ENCODE measurements around the gene WDR62. TPM values are rescaled to one million over a fixed set of nuclear protein-coding genes. Genes with fewer than 3 reads are reported as not detected.

The WDR62 gene
- total RNA-seq, 2 donors from 2014 or later = 23.5 to 34.4 TPM

DNA sequence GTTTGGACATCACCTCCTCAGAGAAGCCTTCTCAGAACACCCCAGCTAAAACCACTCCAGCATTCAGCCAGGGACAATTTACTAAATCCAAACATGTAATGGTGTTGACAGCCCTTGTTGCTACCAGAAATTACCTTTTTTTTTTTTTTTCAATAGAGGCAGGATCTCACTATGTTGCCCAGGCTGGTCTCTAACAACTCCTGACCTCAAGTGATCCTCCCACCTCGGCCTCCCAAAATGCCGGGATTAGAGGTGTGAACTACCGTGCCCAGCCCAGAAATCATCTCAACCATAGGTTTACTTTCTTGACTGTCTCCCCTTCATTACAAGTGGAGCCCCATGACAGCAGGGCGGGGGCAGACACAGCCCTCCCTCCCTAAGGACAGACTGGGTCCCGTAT, 31.3 kb upstream of the WDR62 start:
- no peak for DNase-seq
- no peaks in the 10 kb centered on the region for H3K9me3 ChIP-seq (ENCODE audit: control insufficient read depth, low read length)
- no peaks in the 10 kb centered on the region for H3K4me1 ChIP-seq (ENCODE audit: control insufficient read depth, insufficient read depth, low read length)
- H3K4me1 Mint-ChIP-seq = no peaks in the 10 kb centered on the region
- no peak overlapping the region for H3K27ac Mint-ChIP-seq
- peaks cover 26% of the 10 kb centered on the region for H3K36me3 Mint-ChIP-seq (ENCODE audit: low read depth)
- no peak overlapping the region for H3K4me3 ChIP-seq (ENCODE audit: low read length)
- no peaks in the 10 kb centered on the region for H3K9me3 Mint-ChIP-seq
- H3K36me3 ChIP-seq (ENCODE audit: control insufficient read depth, insufficient read depth, low read length) = no peaks in the 10 kb centered on the region
- H3K27ac ChIP-seq (ENCODE audit: low read depth, low read length) = no peak overlapping the region
- WGBS, 2 experiments (ENCODE audit: insufficient coverage in 1 of 2, insufficient read length in 1 of 2) = 89 to 93% methylated on average over 4 to 5 of the region's 5 CpGs
- no peaks in the 10 kb centered on the region for H3K27me3 Mint-ChIP-seq (ENCODE audit: insufficient read depth)
- no peak overlapping the region for H3K4me3 Mint-ChIP-seq
- H3K9ac ChIP-seq (ENCODE audit: extremely low read depth, low read length, poor library complexity, severe bottlenecking) = no peak overlapping the region
- TF ChIP-seq, protein P1, sequence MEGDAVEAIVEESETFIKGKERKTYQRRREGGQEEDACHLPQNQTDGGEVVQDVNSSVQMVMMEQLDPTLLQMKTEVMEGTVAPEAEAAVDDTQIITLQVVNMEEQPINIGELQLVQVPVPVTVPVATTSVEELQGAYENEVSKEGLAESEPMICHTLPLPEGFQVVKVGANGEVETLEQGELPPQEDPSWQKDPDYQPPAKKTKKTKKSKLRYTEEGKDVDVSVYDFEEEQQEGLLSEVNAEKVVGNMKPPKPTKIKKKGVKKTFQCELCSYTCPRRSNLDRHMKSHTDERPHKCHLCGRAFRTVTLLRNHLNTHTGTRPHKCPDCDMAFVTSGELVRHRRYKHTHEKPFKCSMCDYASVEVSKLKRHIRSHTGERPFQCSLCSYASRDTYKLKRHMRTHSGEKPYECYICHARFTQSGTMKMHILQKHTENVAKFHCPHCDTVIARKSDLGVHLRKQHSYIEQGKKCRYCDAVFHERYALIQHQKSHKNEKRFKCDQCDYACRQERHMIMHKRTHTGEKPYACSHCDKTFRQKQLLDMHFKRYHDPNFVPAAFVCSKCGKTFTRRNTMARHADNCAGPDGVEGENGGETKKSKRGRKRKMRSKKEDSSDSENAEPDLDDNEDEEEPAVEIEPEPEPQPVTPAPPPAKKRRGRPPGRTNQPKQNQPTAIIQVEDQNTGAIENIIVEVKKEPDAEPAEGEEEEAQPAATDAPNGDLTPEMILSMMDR (conservative IDR thresholded peaks at IDR 0.05) = no peak
- no peaks in the 10 kb centered on the region for H3K27me3 ChIP-seq (ENCODE audit: control insufficient read depth, insufficient read depth, low read length, poor library complexity, severe bottlenecking)

DNA sequence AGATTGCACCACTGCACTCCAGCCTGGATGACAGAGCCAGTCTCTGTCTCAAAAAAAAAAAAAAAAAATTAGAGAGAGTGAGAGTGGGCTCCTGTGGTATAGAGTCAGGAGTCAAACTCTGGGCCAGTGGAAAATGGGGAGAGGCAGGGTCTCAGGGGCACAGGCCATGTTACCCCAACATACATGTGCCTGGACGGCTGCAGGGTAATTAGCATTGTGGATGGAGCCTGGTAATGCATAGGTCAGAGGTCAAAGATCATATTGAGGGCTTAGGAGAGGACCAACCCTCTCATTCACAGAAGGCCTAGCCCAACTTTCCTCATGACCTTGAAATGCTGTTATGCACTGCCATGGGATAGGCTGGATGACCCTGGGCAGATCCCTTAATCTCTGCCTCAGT, 29.2 kb upstream of the WDR62 start:
- no peaks in the 10 kb centered on the region for H3K4me1 ChIP-seq (ENCODE audit: control insufficient read depth, insufficient read depth, low read length)
- Mint-ChIP-seq H3K36me3 (ENCODE audit: low read depth) (peaks cover 29% of the 10 kb centered on the region), H3K4me3 (no peak overlapping the region), H3K4me1 (no peaks in the 10 kb centered on the region), H3K27me3 (ENCODE audit: insufficient read depth) (no peaks in the 10 kb centered on the region), H3K27ac (no peak overlapping the region), H3K9me3 (no peaks in the 10 kb centered on the region)
- H3K4me3 ChIP-seq (ENCODE audit: low read length) = no peak overlapping the region
- no peak overlapping the region for H3K9ac ChIP-seq (ENCODE audit: extremely low read depth, low read length, poor library complexity, severe bottlenecking)
- H3K36me3 ChIP-seq (ENCODE audit: control insufficient read depth, insufficient read depth, low read length) = no peaks in the 10 kb centered on the region
- no peaks in the 10 kb centered on the region for H3K27me3 ChIP-seq (ENCODE audit: control insufficient read depth, insufficient read depth, low read length, poor library complexity, severe bottlenecking)
- DNase-seq = no peak
- WGBS, 2 experiments (ENCODE audit: insufficient coverage in 1 of 2, insufficient read length in 1 of 2) = 93% methylated on average over 1 of the region's 1 CpG; no CpG with 5 or more reads in 1 of the 2 experiments
- no peak overlapping the region for H3K27ac ChIP-seq (ENCODE audit: low read depth, low read length)
- TF ChIP-seq, protein P1 (conservative IDR thresholded peaks at IDR 0.05) = no peak
- H3K9me3 ChIP-seq (ENCODE audit: control insufficient read depth, low read length) = no peaks in the 10 kb centered on the region

- DNase-seq = no peak
- Histone ChIP-seq H3K9me3 (ENCODE audit: control insufficient read depth, low read length) (no peaks in the 10 kb centered on the region), H3K27ac (ENCODE audit: low read depth, low read length) (no peak overlapping the region), H3K4me3 (ENCODE audit: low read length) (no peak overlapping the region), H3K9ac (ENCODE audit: extremely low read depth, low read length, poor library complexity, severe bottlenecking) (no peak overlapping the region), H3K4me1 (ENCODE audit: control insufficient read depth, insufficient read depth, low read length) (no peaks in the 10 kb centered on the region), H3K27me3 (ENCODE audit: control insufficient read depth, insufficient read depth, low read length, poor library complexity, severe bottlenecking) (no peaks in the 10 kb centered on the region), H3K36me3 (ENCODE audit: control insufficient read depth, insufficient read depth, low read length) (no peaks in the 10 kb centered on the region)
- 94 to 97% methylated on average over 41 to 49 of the region's 49 CpGs for WGBS, 2 experiments (ENCODE audit: insufficient coverage in 1 of 2, insufficient read length in 1 of 2)
- H3K36me3 Mint-ChIP-seq (ENCODE audit: low read depth) = peaks cover 23% of the 10 kb centered on the region
- no peaks in the 10 kb centered on the region for H3K9me3 Mint-ChIP-seq
- no peaks in the 10 kb centered on the region for H3K27me3 Mint-ChIP-seq (ENCODE audit: insufficient read depth)
- H3K4me3 Mint-ChIP-seq = no peak overlapping the region
- TF ChIP-seq, protein P1 (conservative IDR thresholded peaks at IDR 0.05) = no peak
- H3K4me1 Mint-ChIP-seq = no peaks in the 10 kb centered on the region
- H3K27ac Mint-ChIP-seq = no peak overlapping the region
Observed at GRCh38 chr19:36026091-36026876, 28.4 kb upstream of the WDR62 start.
